ENCODE measurements around the gene ABHD5. TPM values are rescaled to one million over a fixed set of nuclear protein-coding genes. Genes with fewer than 3 reads are reported as not detected.
"Not testable (repeated sequence)": the region's sequence is repeated elsewhere in the genome, so short reads cannot be mapped to it uniquely, and the experiment has no call there.

The ABHD5 gene
- total and polyA plus RNA-seq, 12 donors = 6.1 to 43.4 (median 21.9) TPM

GRCh38 chr3:43659250-43659880 is 31.4 kb upstream of the ABHD5 start:
- H3K36me3 ChIP-seq (replicated peaks in 1 of 2) = no peaks in the 10 kb centered on the region
- WGBS, 4 donors = 79 to 96% (median 85%) methylated on average over 4 to 13 of the region's 13 CpGs
- no peak overlapping the region for H3K27ac ChIP-seq
- H3K9me3 ChIP-seq (replicated peaks in 1 of 3) = no peaks in the 10 kb centered on the region
- intact Hi-C loops (cut with DNase I) = no loop called here
- DNase-seq = no peak
- TF ChIP-seq CTCF (IDR thresholded peaks at IDR 0.05) = no peak
- no peak for TF ChIP-seq POLR2A (IDR thresholded peaks at IDR 0.05)
- no peaks in the 10 kb centered on the region for H3K4me1 ChIP-seq (replicated peaks in 1 of 2)
- H3K27me3 ChIP-seq = no peaks in the 10 kb centered on the region
- H3K4me3 ChIP-seq = no peak overlapping the region

- H3K4me1 ChIP-seq (replicated peaks in 1 of 2); intact Hi-C loops (cut with DNase I); H3K36me3 ChIP-seq (replicated peaks in 1 of 2); H3K27me3 ChIP-seq; H3K27ac ChIP-seq; H3K9me3 ChIP-seq (replicated peaks in 1 of 3); H3K4me3 ChIP-seq; DNase-seq: not testable (repeated sequence)
- 70 to 85% (median 78%) methylated on average over 1 of the region's 1 CpG for WGBS, 4 donors
Observed at GRCh38 chr3:43661376-43661775, 29.4 kb upstream of the ABHD5 start.

DNA sequence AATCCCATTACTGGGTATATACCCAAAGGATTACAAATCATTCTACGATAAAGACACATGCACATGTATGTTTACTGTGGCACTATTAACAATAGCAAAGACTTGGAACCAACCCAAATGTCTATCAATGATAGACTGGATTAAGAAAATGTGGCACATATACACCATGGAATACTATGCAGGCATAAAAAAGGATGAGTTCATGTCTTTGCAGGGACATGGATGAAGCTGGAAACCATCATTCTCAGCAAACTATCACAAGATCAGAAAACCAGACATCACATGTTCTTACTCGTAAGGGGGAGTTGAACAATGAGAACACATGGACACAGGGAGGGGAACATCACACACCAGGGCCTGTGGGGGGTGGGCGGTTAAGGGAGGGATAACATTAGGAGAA is 25.7 kb upstream of the ABHD5 start:
- H3K27ac ChIP-seq; intact Hi-C loops (cut with DNase I); H3K4me1 ChIP-seq (replicated peaks in 1 of 2); H3K4me3 ChIP-seq; DNase-seq; H3K9me3 ChIP-seq (replicated peaks in 1 of 3); H3K36me3 ChIP-seq (replicated peaks in 1 of 2); H3K27me3 ChIP-seq: not testable (repeated sequence)
- 91 to 95% (median 93%) methylated on average over 3 of the region's 3 CpGs for WGBS, 4 donors

GRCh38 chr3:43670635-43671522 is 19.9 kb upstream of the ABHD5 start:
- intact Hi-C loops (cut with DNase I) = no loop called here

More at GRCh38 chr3:43670635-43671522, 19.9 kb upstream of the ABHD5 start:
- no peaks in the 10 kb centered on the region for H3K36me3 ChIP-seq (replicated peaks in 1 of 2)
- no peaks in the 10 kb centered on the region for H3K4me1 ChIP-seq (replicated peaks in 1 of 2)
- no peaks in the 10 kb centered on the region for H3K9me3 ChIP-seq (replicated peaks in 1 of 3)
- 94 to 98% (median 96%) methylated on average over 5 of the region's 5 CpGs for WGBS, 4 donors
- no peak overlapping the region for H3K4me3 ChIP-seq
- no peak for DNase-seq
- H3K27ac ChIP-seq = no peak overlapping the region
- no peaks in the 10 kb centered on the region for H3K27me3 ChIP-seq
- no peak for TF ChIP-seq POLR2A (IDR thresholded peaks at IDR 0.05)
- no peak for TF ChIP-seq CTCF (IDR thresholded peaks at IDR 0.05)
